MCF 10A (cell line): Measurements from ENCODE around the gene SLC17A9. TPM values are rescaled to one million over a fixed set of nuclear protein-coding genes. Genes with fewer than 3 reads are reported as not detected.

Source experiments
- BruUV-seq: library from RNA; stranded (reverse); fragments of 400-500 nt; replicated peaks from 2 replicates; lab custom pipeline; 2021; lab: Mats Ljungman, UMichigan
- CTCF ChIA-PET: fragments of 300-600 bp; sonication (Branson Sonifier 250); formaldehyde crosslinking; extraction: SDS; loops from one replicate; lab custom pipeline; 2021; ENCODE audit warnings: antibody characterized with exemption, inconsistent platforms; lab: Yijun Ruan, JAX
- POLR2A ChIA-PET: fragments of 300-600, 350-650 bp; sonication (Branson Sonifier 250); formaldehyde crosslinking; extraction: SDS; loops from one replicate; lab custom pipeline; 2020; ENCODE audit warnings: antibody characterized with exemption, inconsistent platforms; lab: Yijun Ruan, JAX
- DNase-seq: peaks from one replicate; pipeline ENCODE4 v3.0.0-alpha.2; 2018; ENCODE audit not compliant: unreplicated experiment
- H3K27ac Mint-ChIP-seq: one replicate; pipeline ENCODE4 v1.8.0; 2022; ENCODE audit warnings: mild to moderate bottlenecking, low read depth, mixed read lengths; ENCODE audit not compliant: unreplicated experiment
- H3K27me3 Mint-ChIP-seq: one replicate; pipeline ENCODE4 v1.8.0; 2022; ENCODE audit warnings: mixed read lengths; ENCODE audit not compliant: insufficient read depth, unreplicated experiment
- H3K36me3 Mint-ChIP-seq: one replicate; pipeline ENCODE4 v1.8.0; 2022; ENCODE audit warnings: mild to moderate bottlenecking, moderate library complexity, mixed read lengths; ENCODE audit not compliant: insufficient read depth, unreplicated experiment
- H3K4me1 Mint-ChIP-seq: one replicate; pipeline ENCODE4 v1.8.0; 2022; ENCODE audit warnings: mixed read lengths; ENCODE audit not compliant: insufficient read depth, unreplicated experiment
- H3K4me3 Mint-ChIP-seq: one replicate; pipeline ENCODE4 v1.8.0; 2022; ENCODE audit warnings: mild to moderate bottlenecking, moderate library complexity, mixed read lengths; ENCODE audit not compliant: unreplicated experiment
- H3K9me3 Mint-ChIP-seq: one replicate; pipeline ENCODE4 v1.8.0; 2022; ENCODE audit warnings: mixed read lengths; ENCODE audit not compliant: unreplicated experiment
- CTCF ChIP-seq: fragments of 200-600 bp; IDR thresholded peaks from one replicate; pipeline ENCODE4 v1.8.0; 2022; ENCODE audit warnings: antibody characterized with exemption, mild to moderate bottlenecking; ENCODE audit not compliant: unreplicated experiment
- intact Hi-C: fragments of 100-400 bp; cut with micrococcal nuclease; formaldehyde crosslinking; loops from 2 replicates; pipeline ENCODE4 v1.14.1; 2022
- total RNA-seq: library from RNA; stranded (reverse); gene quantifications from 2 replicates; pipeline ENCODE4 v1.2.3, GENCODE V29; 2022

SLC17A9 gene
- total RNA-seq, 1 experiment from 2014 or later: 0.07 TPM

- CTCF ChIA-PET: interaction anchor here (0.6 to 1.2 kb wide), 3 partner anchors 33 to 35 kb away, joined by 4 to 5 read pairs (median 4); no protein-coding TSS in a partner anchor
Observed at GRCh38 chr20:63005365-63005861, 52.9 kb downstream of the SLC17A9 start.

GRCh38 chr20:63005862-63006539 is 53.5 kb downstream of the SLC17A9 start:
- Mint-ChIP-seq H3K36me3 (no peaks in the 10 kb centered on the region), H3K27ac (no peak overlapping the region), H3K4me1 (peaks cover 6% of the 10 kb centered on the region), H3K4me3 (no peak overlapping the region), H3K27me3 (peaks cover 65% of the 10 kb centered on the region), H3K9me3 (no peaks in the 10 kb centered on the region)
- ChIA-PET POLR2A (no interaction called here), CTCF (interaction anchor here (0.6 to 1.2 kb wide), 2 partner anchors 34 to 36 kb away, joined by 4 to 5 read pairs; no protein-coding TSS in a partner anchor)
- TF ChIP-seq CTCF: no peak
- DNase-seq: no peak
- BruUV-seq: no TSS peak
- intact Hi-C loops: no loop called here

More at GRCh38 chr20:63005365-63005861, 52.9 kb downstream of the SLC17A9 start:
- intact Hi-C loops: no loop called here
- Mint-ChIP-seq H3K27ac (no peak overlapping the region), H3K9me3 (no peaks in the 10 kb centered on the region), H3K4me3 (no peak overlapping the region), H3K27me3 (peaks cover 65% of the 10 kb centered on the region), H3K36me3 (no peaks in the 10 kb centered on the region), H3K4me1 (peaks cover 3% of the 10 kb centered on the region)
- BruUV-seq: no TSS peak
- DNase-seq: no peak
- TF ChIP-seq CTCF: no peak
- POLR2A ChIA-PET: no interaction called here

GRCh38 chr20:63006540-63007359 is 54.2 kb downstream of the SLC17A9 start, which contains the start of gene BHLHE23:
BHLHE23 (minus strand) TSS chr20:63006964; CDS start chr20:63006774, 190 bp downstream.
- no peak for DNase-seq
- peaks cover 6% of the 10 kb centered on the region for H3K4me1 Mint-ChIP-seq
- BruUV-seq: no TSS peak
- H3K27me3 Mint-ChIP-seq: peaks cover 59% of the 10 kb centered on the region
- intact Hi-C loops: no loop called here
- no peaks in the 10 kb centered on the region for H3K9me3 Mint-ChIP-seq
- no peak for TF ChIP-seq CTCF
- CTCF ChIA-PET: interaction anchor here (0.6 to 1.2 kb wide), 3 partner anchors 34 to 447 kb away, joined by 3 to 4 read pairs (median 4); no protein-coding TSS in a partner anchor
- POLR2A ChIA-PET: no interaction called here
- H3K4me3 Mint-ChIP-seq: no peak within 1 kb of the TSS
- no peak within 1 kb of the TSS for H3K27ac Mint-ChIP-seq
- no peaks in the 10 kb centered on the region for H3K36me3 Mint-ChIP-seq

- no peaks in the 10 kb centered on the region for H3K36me3 Mint-ChIP-seq
- peaks cover 6% of the 10 kb centered on the region for H3K4me1 Mint-ChIP-seq
- DNase-seq: no peak
- no peak for TF ChIP-seq CTCF
- H3K4me3 Mint-ChIP-seq: no peak overlapping the region
- intact Hi-C loops: no loop called here
- POLR2A ChIA-PET: no interaction called here
- H3K27me3 Mint-ChIP-seq: peaks cover 59% of the 10 kb centered on the region
- BruUV-seq: no TSS peak
- CTCF ChIA-PET: interaction anchor here (0.6 kb wide), 1 partner anchor 68 kb away, joined by 4 read pairs; no protein-coding TSS in a partner anchor
- H3K9me3 Mint-ChIP-seq: no peaks in the 10 kb centered on the region
- H3K27ac Mint-ChIP-seq: no peak overlapping the region
Observed at GRCh38 chr20:63007360-63007645, 54.8 kb downstream of the SLC17A9 start.
